Thyroid gland (tissue), 4 donors: ENCODE results near the gene PXDN.

Source experiments
- CTCF ChIP-seq, 6 experiments: fragments of 200-600 bp in 3 of 6; fragments of 450-650 bp in 3 of 6; sonication (generic) in 3 of 6; IDR thresholded peaks; one replicate each; pipeline ENCODE4 v1.5.1; 2016 to 2019; ENCODE audit warnings: antibody characterized with exemption in 6 of 6, mild to moderate bottlenecking in 2 of 6, inconsistent platforms in 1 of 6, moderate library complexity in 1 of 6
- POLR2A ChIP-seq, 2 donors: fragments of 450-650 bp; IDR thresholded peaks; one replicate each; pipeline ENCODE4 v1.6.1; 2017; ENCODE audit warnings: antibody characterized with exemption in 2 of 2, mild to moderate bottlenecking in 2 of 2, moderate library complexity in 1 of 2

- TF ChIP-seq CTCF (IDR thresholded peaks at IDR 0.05), result no peak
- no peak for TF ChIP-seq POLR2A (IDR thresholded peaks at IDR 0.05)
These were observed 42.1 kb downstream of the PXDN start for GRCh38 chr2:1702186-1702565.
